SK-N-SH treated with all-trans-retinoic acid at 6 μM for 48 hours (cell line): ENCODE data around the gene ADAMTS10.

Experiments
- ATAC-seq: fragments of 200-7000 bp; cut with Tn5 transposase; 3 replicates; pipeline ENCODE4 v1.9.1; 2020; ENCODE audit warnings: mild to moderate bottlenecking, moderate library complexity
- ARNTL ChIP-seq: fragments of 450-650 bp; formaldehyde crosslinking; IDR thresholded peaks from 2 replicates; pipeline ENCODE4 v1.5.0; 2020; ENCODE audit warnings: low read depth, mild to moderate bottlenecking, moderate library complexity, borderline replicate concordance
- BACH2 ChIP-seq: fragments of 250-450 bp; sonication (Bioruptor Pico); IDR thresholded peaks from 2 replicates; pipeline ENCODE4 v1.9.0; 2021; ENCODE audit warnings: mild to moderate bottlenecking, borderline replicate concordance
- CSDC2 ChIP-seq: fragments of 250-450 bp; sonication (Bioruptor Pico); IDR thresholded peaks from 2 replicates; pipeline ENCODE4 v1.5.0; 2020; ENCODE audit warnings: mild to moderate bottlenecking, moderate library complexity
- ESRRG ChIP-seq: fragments of 250-450 bp; sonication (Bioruptor Pico); IDR thresholded peaks from 2 replicates; pipeline ENCODE4 v1.6.1; 2021; ENCODE audit warnings: mild to moderate bottlenecking
- GLIS3 ChIP-seq: fragments of 250-450 bp; sonication (Bioruptor Pico); IDR thresholded peaks from 2 replicates; pipeline ENCODE4 v1.5.0; 2020; ENCODE audit warnings: mild to moderate bottlenecking, moderate library complexity
- ISL1 ChIP-seq: fragments of 250-450 bp; sonication (Bioruptor Pico); IDR thresholded peaks from 2 replicates; pipeline ENCODE4 v2.1.2; 2022; ENCODE audit warnings: mild to moderate bottlenecking, moderate library complexity
- OSR1 ChIP-seq: fragments of 250-450 bp; sonication (Bioruptor Pico); IDR thresholded peaks from 2 replicates; pipeline ENCODE4 v1.8.0; 2022; ENCODE audit warnings: moderate library complexity, mild to moderate bottlenecking, inconsistent platforms
- SNAI2 ChIP-seq: fragments of 250-450 bp; sonication (Bioruptor Pico); IDR thresholded peaks from 2 replicates; pipeline ENCODE4 v1.5.0; 2020; ENCODE audit warnings: mild to moderate bottlenecking, moderate library complexity
- TCF4 ChIP-seq: fragments of 250-450 bp; sonication (Bioruptor Pico); IDR thresholded peaks from 2 replicates; pipeline ENCODE4 v1.8.0; 2021; ENCODE audit warnings: mild to moderate bottlenecking, moderate library complexity, borderline replicate concordance
- TOX ChIP-seq: fragments of 250-450 bp; sonication (Bioruptor Pico); IDR thresholded peaks from 2 replicates; pipeline ENCODE4 v1.8.0; 2021; ENCODE audit warnings: mild to moderate bottlenecking, moderate library complexity, borderline replicate concordance
- ZC3H10 ChIP-seq: fragments of 250-450 bp; sonication (Bioruptor Pico); IDR thresholded peaks from 2 replicates; pipeline ENCODE4 v1.5.1; 2021; ENCODE audit warnings: mild to moderate bottlenecking, moderate library complexity
- ZFP3 ChIP-seq: fragments of 250-450 bp; sonication (Bioruptor Pico); IDR thresholded peaks from 2 replicates; pipeline ENCODE4 v1.5.0; 2020; ENCODE audit warnings: mild to moderate bottlenecking, moderate library complexity
- ZFP30 ChIP-seq: fragments of 450-650 bp; formaldehyde crosslinking; IDR thresholded peaks from 2 replicates; pipeline ENCODE4 v1.5.0; 2022; ENCODE audit warnings: mild to moderate bottlenecking, moderate library complexity
- ZNF565 ChIP-seq: fragments of 450-650 bp; formaldehyde crosslinking; conservative IDR thresholded peaks from 2 replicates; pipeline ENCODE4 v1.5.0; 2020; ENCODE audit warnings: low read depth, mild to moderate bottlenecking, moderate library complexity
- ZNF70 ChIP-seq: fragments of 450-650 bp; formaldehyde crosslinking; IDR thresholded peaks from 2 replicates; pipeline ENCODE4 v1.5.0; 2020; ENCODE audit warnings: mild to moderate bottlenecking, moderate library complexity
- ZNF8 ChIP-seq: fragments of 450-650 bp; formaldehyde crosslinking; IDR thresholded peaks from 2 replicates; pipeline ENCODE4 v1.5.0; 2020; ENCODE audit warnings: mild to moderate bottlenecking, moderate library complexity
- TF ChIP-seq, protein P1 (sequence below): fragments of 250-450 bp; sonication (Bioruptor Pico); IDR thresholded peaks from 2 replicates; pipeline ENCODE4 v1.8.0; 2021; ENCODE audit warnings: low read depth, mild to moderate bottlenecking, moderate library complexity, borderline replicate concordance
- TF ChIP-seq, protein P2 (sequence below): fragments of 250-450 bp; sonication (Bioruptor Pico); IDR thresholded peaks from 2 replicates; pipeline ENCODE4 v1.5.0; 2020; ENCODE audit warnings: mild to moderate bottlenecking, moderate library complexity
- TF ChIP-seq, protein P3 (sequence below): fragments of 250-450 bp; sonication (Bioruptor Pico); IDR thresholded peaks from 2 replicates; pipeline ENCODE4 v1.8.0; 2020; ENCODE audit warnings: mild to moderate bottlenecking, moderate library complexity, borderline replicate concordance
- TF ChIP-seq, protein P4 (sequence below): fragments of 250-450 bp; sonication (Bioruptor Pico); IDR thresholded peaks from 2 replicates; pipeline ENCODE4 v1.5.1; 2021; ENCODE audit warnings: mild to moderate bottlenecking, moderate library complexity

The ADAMTS10 gene

DNA sequence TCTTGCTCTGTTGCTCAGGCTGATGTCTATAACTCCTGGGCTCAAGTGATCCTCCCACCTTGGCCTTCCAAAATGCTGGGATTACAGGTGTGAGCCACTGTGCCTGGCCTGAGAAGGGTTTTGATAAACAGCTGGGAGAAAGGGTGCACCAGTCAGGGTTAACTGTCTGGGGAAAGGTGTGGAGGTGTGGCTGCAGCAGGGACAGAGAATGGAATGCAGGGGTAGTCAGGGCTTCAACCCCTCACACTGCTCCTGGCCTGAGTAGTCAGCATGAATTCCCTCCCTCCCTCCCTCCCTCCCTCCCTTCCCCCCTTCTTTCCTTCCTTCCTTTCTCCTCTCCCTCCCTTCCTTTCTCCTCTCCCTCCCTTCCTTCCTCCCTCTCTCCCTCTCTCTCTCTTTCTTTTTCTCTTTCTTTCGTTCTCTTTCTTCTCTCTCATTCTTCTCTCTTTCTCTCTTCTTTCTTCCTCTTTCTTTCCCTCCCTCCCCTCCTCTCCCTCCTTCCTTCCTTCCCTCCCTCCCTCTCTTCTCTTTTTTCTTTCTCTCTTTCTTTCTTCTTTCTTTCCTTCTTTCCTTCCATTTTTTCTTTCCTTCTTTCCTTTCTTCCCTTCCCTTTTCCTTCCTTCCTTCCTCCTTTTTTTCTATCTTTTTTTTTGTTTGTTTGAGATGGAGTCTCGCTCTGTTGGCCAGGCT, 49.3 kb downstream of the ADAMTS10 start:
- TF ChIP-seq, protein P1, sequence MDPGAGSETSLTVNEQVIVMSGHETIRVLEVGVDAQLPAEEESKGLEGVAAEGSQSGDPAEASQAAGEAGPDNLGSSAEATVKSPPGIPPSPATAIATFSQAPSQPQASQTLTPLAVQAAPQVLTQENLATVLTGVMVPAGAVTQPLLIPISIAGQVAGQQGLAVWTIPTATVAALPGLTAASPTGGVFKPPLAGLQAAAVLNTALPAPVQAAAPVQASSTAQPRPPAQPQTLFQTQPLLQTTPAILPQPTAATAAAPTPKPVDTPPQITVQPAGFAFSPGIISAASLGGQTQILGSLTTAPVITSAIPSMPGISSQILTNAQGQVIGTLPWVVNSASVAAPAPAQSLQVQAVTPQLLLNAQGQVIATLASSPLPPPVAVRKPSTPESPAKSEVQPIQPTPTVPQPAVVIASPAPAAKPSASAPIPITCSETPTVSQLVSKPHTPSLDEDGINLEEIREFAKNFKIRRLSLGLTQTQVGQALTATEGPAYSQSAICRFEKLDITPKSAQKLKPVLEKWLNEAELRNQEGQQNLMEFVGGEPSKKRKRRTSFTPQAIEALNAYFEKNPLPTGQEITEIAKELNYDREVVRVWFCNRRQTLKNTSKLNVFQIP (CRISPR knock-in tag), result no peak
- no peak for TF ChIP-seq ZFP3 (CRISPR knock-in tag)
- TF ChIP-seq, protein P2, sequence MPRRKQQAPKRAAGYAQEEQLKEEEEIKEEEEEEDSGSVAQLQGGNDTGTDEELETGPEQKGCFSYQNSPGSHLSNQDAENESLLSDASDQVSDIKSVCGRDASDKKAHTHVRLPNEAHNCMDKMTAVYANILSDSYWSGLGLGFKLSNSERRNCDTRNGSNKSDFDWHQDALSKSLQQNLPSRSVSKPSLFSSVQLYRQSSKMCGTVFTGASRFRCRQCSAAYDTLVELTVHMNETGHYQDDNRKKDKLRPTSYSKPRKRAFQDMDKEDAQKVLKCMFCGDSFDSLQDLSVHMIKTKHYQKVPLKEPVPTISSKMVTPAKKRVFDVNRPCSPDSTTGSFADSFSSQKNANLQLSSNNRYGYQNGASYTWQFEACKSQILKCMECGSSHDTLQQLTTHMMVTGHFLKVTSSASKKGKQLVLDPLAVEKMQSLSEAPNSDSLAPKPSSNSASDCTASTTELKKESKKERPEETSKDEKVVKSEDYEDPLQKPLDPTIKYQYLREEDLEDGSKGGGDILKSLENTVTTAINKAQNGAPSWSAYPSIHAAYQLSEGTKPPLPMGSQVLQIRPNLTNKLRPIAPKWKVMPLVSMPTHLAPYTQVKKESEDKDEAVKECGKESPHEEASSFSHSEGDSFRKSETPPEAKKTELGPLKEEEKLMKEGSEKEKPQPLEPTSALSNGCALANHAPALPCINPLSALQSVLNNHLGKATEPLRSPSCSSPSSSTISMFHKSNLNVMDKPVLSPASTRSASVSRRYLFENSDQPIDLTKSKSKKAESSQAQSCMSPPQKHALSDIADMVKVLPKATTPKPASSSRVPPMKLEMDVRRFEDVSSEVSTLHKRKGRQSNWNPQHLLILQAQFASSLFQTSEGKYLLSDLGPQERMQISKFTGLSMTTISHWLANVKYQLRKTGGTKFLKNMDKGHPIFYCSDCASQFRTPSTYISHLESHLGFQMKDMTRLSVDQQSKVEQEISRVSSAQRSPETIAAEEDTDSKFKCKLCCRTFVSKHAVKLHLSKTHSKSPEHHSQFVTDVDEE (CRISPR knock-in tag), result no peak
- TF ChIP-seq ARNTL (CRISPR knock-in tag), result no peak
- TF ChIP-seq ZFP30 (CRISPR knock-in tag), result no peak
- TF ChIP-seq CSDC2 (CRISPR knock-in tag), result no peak
- no peak for TF ChIP-seq TCF4 (CRISPR knock-in tag)
- TF ChIP-seq ZNF8, result no peak
- TF ChIP-seq GLIS3 (CRISPR knock-in tag), result no peak
- no peak for TF ChIP-seq ESRRG (CRISPR knock-in tag)
- TF ChIP-seq, protein P3, sequence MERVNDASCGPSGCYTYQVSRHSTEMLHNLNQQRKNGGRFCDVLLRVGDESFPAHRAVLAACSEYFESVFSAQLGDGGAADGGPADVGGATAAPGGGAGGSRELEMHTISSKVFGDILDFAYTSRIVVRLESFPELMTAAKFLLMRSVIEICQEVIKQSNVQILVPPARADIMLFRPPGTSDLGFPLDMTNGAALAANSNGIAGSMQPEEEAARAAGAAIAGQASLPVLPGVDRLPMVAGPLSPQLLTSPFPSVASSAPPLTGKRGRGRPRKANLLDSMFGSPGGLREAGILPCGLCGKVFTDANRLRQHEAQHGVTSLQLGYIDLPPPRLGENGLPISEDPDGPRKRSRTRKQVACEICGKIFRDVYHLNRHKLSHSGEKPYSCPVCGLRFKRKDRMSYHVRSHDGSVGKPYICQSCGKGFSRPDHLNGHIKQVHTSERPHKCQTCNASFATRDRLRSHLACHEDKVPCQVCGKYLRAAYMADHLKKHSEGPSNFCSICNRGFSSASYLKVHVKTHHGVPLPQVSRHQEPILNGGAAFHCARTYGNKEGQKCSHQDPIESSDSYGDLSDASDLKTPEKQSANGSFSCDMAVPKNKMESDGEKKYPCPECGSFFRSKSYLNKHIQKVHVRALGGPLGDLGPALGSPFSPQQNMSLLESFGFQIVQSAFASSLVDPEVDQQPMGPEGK, result no peak
- TF ChIP-seq ZNF70 (CRISPR knock-in tag), result no peak
- TF ChIP-seq, all 23 proteins: peak for 0
- no peak for ATAC-seq

DNA sequence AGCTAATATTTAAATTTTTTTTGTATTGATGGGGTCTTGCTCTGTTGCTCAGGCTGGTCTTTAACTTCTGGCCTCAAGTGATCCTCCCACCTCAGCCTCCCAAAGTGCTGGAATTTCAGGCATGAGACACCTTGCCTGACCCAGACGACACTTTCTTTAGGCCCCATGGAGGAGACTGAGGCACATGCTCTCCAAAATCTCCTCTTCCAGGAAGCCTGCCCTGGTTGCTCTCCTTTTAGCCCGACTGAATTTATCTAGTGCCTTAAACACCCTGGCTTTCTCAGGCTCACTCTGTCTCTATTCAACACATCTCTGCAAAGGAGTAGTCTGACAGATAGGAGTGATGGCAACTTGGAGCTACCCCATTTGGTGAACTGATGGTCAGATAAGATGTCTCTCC, 52.2 kb downstream of the ADAMTS10 start:
- no peak for ATAC-seq
- TF ChIP-seq ZNF70 (CRISPR knock-in tag), result no peak
- TF ChIP-seq, protein P2 (CRISPR knock-in tag), result no peak
- no peak for TF ChIP-seq TCF4 (CRISPR knock-in tag)
- TF ChIP-seq ZFP30 (CRISPR knock-in tag), result no peak
- no peak for TF ChIP-seq BACH2
- TF ChIP-seq, protein P1 (CRISPR knock-in tag), result no peak
- TF ChIP-seq ESRRG (CRISPR knock-in tag), result no peak
- TF ChIP-seq ZC3H10 (CRISPR knock-in tag), result no peak
- TF ChIP-seq, all 23 proteins: peak for 0

DNA sequence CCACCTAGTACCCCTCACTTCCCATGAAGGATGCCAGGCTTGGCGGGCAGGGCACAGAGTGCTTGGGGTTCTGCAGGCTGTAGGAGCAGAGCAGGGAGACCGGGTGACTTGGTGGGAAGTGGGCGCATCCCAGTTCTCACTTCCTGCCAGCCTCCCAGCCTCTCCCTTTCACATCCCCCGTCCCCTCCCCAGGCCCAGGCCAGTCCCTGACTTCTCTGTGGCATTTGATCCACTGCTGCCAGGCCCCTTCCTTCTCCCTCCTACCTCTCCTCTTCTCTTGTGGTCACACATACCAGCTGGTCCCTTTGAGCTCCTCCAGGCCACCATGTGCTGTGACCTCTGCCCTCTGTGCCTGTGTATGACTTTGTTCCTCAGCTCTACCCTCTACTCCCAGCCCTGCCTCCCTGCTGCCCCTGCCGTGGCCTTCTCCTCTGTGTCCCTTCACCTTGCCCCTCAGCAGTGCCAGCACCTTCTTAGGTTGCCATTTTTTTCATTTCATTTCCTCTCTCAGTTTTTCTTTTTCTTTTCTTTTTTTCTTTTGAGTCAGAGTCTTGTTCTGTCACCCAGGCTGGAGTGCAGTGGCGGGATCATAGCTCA, 52.8 kb downstream of the ADAMTS10 start:
- ATAC-seq, result no peak

More for the DNA sequence above, 52.8 kb downstream of the ADAMTS10 start:
- no peak for TF ChIP-seq GLIS3 (CRISPR knock-in tag)
- no peak for TF ChIP-seq ZNF8
- no peak for TF ChIP-seq OSR1 (CRISPR knock-in tag)
- TF ChIP-seq, protein P2 (CRISPR knock-in tag), result no peak
- TF ChIP-seq ISL1 (CRISPR knock-in tag), result no peak
- no peak for TF ChIP-seq ZC3H10 (CRISPR knock-in tag)
- no peak for TF ChIP-seq TOX
- no peak for TF ChIP-seq ZNF565 (CRISPR knock-in tag)
- no peak for TF ChIP-seq SNAI2
- TF ChIP-seq ZNF70 (CRISPR knock-in tag), result no peak
- no peak for TF ChIP-seq BACH2
- TF ChIP-seq TCF4 (CRISPR knock-in tag), result no peak
- TF ChIP-seq, protein P4, sequence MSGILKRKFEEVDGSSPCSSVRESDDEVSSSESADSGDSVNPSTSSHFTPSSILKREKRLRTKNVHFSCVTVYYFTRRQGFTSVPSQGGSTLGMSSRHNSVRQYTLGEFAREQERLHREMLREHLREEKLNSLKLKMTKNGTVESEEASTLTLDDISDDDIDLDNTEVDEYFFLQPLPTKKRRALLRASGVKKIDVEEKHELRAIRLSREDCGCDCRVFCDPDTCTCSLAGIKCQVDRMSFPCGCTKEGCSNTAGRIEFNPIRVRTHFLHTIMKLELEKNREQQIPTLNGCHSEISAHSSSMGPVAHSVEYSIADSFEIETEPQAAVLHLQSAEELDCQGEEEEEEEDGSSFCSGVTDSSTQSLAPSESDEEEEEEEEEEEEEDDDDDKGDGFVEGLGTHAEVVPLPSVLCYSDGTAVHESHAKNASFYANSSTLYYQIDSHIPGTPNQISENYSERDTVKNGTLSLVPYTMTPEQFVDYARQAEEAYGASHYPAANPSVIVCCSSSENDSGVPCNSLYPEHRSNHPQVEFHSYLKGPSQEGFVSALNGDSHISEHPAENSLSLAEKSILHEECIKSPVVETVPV (CRISPR knock-in tag), result no peak
